ENCODE data around the gene AHNAK2. TPM values are rescaled to one million over a fixed set of nuclear protein-coding genes. Genes with fewer than 3 reads are reported as not detected.

Gene AHNAK2
- total and polyA plus RNA-seq, 9 of the 15 experiments (the other 6 are each of a cell fraction or from before 2014, with no cell fraction given): 0.04 to 0.09 (median 0.04) TPM; not detected in 6

DNA sequence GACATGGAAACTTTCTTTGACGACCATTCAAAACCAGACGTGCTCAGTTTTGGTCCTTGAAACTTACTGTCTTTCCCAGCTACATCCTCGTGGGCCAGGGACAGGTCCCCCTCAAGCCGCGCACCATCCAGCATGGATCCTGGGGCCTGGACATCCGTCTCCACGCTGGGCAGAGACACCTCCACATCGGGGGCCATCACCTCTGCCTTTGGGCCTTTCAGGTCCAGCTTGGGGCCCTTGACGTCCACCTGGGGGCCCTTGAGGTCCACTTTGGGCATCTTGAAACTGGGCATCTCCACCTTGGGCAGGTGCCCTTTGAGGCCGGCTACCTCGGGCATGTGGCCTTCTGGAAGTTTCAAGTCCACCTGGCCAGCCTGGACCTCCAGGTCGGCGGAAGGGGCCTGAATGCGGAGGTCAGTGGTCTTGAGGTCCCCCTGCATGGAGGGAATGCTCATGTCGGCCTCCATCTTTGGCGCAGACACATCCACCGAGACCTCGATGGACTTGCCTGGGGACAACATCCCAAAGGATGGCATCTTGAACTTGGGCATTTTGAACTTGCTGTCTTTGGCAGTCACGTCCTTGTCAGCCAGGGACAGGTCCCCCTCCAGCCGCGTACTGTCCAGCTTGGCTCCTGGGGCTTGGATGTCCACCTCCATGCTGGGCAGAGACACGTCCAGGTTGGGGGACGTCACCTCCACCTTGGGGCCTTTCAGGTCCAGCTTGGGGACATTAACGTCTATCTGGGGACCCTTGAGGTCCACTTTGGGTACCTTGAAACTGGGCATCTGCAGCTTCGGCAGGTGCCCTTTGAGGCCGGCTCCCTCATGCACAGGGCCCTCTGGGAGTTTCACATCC, 36.4 kb downstream of the AHNAK2 start:
- DNase-seq (ENCODE audit: extremely low read depth in 1 of 4, low spot score in 3 of 4): no peak
- FAIRE-seq: no peak
- Histone ChIP-seq H3K79me2 (ENCODE audit: control insufficient read depth, insufficient read depth, low read length) (no peaks in the 10 kb centered on the region), H3K9me3 (replicated peaks; ENCODE audit: control insufficient read depth, insufficient read depth, low read depth, low read length) (no peaks in the 10 kb centered on the region), H4K20me1 (replicated peaks; ENCODE audit: control insufficient read depth, insufficient read depth, low read length) (no peaks in the 10 kb centered on the region; the same call in 1 of the 2 replicates), H3K36me3 (ENCODE audit: control insufficient read depth, insufficient read depth, low read length) (no peaks in the 10 kb centered on the region), H3K9ac (ENCODE audit: insufficient read depth in 1 of 2, low read depth in 2 of 2, low read length in 2 of 2) (no peak overlapping the region), H3K9me1 (ENCODE audit: control insufficient read depth, insufficient read depth, low read length) (no peaks in the 10 kb centered on the region), H2AFZ (ENCODE audit: low read depth, low read length) (no peak overlapping the region), H3K4me3 (no peak overlapping the region), H3K27ac (ENCODE audit: extremely low read depth, low read depth, low read length) (no peak overlapping the region), H3K4me2 (ENCODE audit: insufficient read depth, low read length) (no peak overlapping the region), H3K4me1 (replicated peaks in 1 of 2; ENCODE audit: control insufficient read depth in 2 of 2, insufficient read depth in 2 of 2, low read length in 2 of 2) (no peaks in the 10 kb centered on the region; a peak in 1 of 5 replicates), H3K27me3 (ENCODE audit: control insufficient read depth in 2 of 2, insufficient read depth in 2 of 2, low read length in 2 of 2) (peaks cover 5 to 53% of the 10 kb centered on the region in 2 experiments; a peak in 4 of 5 replicates)
- intact Hi-C loops (cut with micrococcal nuclease) (no loop called here), in situ Hi-C loops (cut with MboI) (no loop called here)
- ATAC-seq: no peak
- BruUV-seq (replicated peaks): no TSS peak
- POLR2A ChIA-PET: interaction anchor here (0.6 kb wide), 1 partner anchor 235 kb away, joined by 3 read pairs; no protein-coding TSS in a partner anchor
- CTCF ChIA-PET (ENCODE audit: low intra/inter-chr PET ratio): no interaction called here
- 18% methylated on average over 21 of the region's 26 CpGs for WGBS (ENCODE audit: insufficient coverage, low coverage, missing lambda C conversion rate)
- TF ChIP-seq XRCC4 (IDR thresholded peaks at IDR 0.05; ENCODE audit: extremely low read depth, insufficient read depth, insufficient read length) (no peak), ZNF212 (CRISPR knock-in tag; IDR thresholded peaks at IDR 0.05) (no peak), NEUROD1 (IDR thresholded peaks at IDR 0.05; ENCODE audit: borderline replicate concordance, low read depth, low read length, partially characterized antibody) (no peak), RCOR1 (IDR thresholded peaks at IDR 0.05; ENCODE audit: borderline replicate concordance in 1 of 2, low read depth in 2 of 2, low read length in 2 of 2) (no peak), RAD21 (CRISPR knock-in tag; conservative IDR thresholded peaks at IDR 0.05 in 1 of 2, IDR thresholded peaks at IDR 0.05 in 1 of 2) (no peak), ZNF778 (CRISPR knock-in tag; IDR thresholded peaks at IDR 0.05) (no peak), FOXA3 (CRISPR knock-in tag; conservative IDR thresholded peaks at IDR 0.05 in 1 of 2, IDR thresholded peaks at IDR 0.05 in 1 of 2) (no peak), SRSF7 (optimal IDR thresholded peaks at IDR 0.05; ENCODE audit: low read depth, low read length) (no peak), CEBPG (CRISPR knock-in tag; IDR thresholded peaks at IDR 0.05) (no peak), CEBPG (tag; conservative IDR thresholded peaks at IDR 0.05 in 1 of 2, IDR thresholded peaks at IDR 0.05 in 1 of 2) (no peak), SMAD1 (IDR thresholded peaks at IDR 0.05; ENCODE audit: low read depth, low read length, partially characterized antibody) (no peak), MXI1 (IDR thresholded peaks at IDR 0.05; ENCODE audit: low read depth, low read length) (no peak)
- TF ChIP-seq, protein P1, sequence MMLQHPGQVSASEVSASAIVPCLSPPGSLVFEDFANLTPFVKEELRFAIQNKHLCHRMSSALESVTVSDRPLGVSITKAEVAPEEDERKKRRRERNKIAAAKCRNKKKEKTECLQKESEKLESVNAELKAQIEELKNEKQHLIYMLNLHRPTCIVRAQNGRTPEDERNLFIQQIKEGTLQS (IDR thresholded peaks at IDR 0.05): no peak
- TF ChIP-seq, protein P1 (CRISPR knock-in tag; conservative IDR thresholded peaks at IDR 0.05): no peak

Measured in K562 (cell line).